Measurements from ENCODE around the gene TMEM87B. TPM values are rescaled to one million over a fixed set of nuclear protein-coding genes. Genes with fewer than 3 reads are reported as not detected.

The TMEM87B gene
- total RNA-seq, 4 donors from 2014 or later, result 20.8 to 31.4 (median 26.5) TPM

- TF ChIP-seq CTCF (IDR thresholded peaks at IDR 0.05) (no peak), EP300 (IDR thresholded peaks at IDR 0.05) (no peak), POLR2A (IDR thresholded peaks at IDR 0.05) (no peak), POLR2AphosphoS5 (IDR thresholded peaks at IDR 0.05) (no peak)
- H3K4me3 ChIP-seq, result no peak overlapping the region
- no peaks in the 10 kb centered on the region for H3K9me3 ChIP-seq
- 56% methylated on average over 5 of the region's 5 CpGs for WGBS
- DNase-seq (ENCODE audit: low spot score in 2 of 2), result peak in 1 of 2 donors; percentile 75
- peak overlapping the region; percentile 26 for H3K27ac ChIP-seq
- no peaks in the 10 kb centered on the region for H3K27me3 ChIP-seq
- no peaks in the 10 kb centered on the region for H3K36me3 ChIP-seq
- H3K4me1 ChIP-seq, result peaks cover 11% of the 10 kb centered on the region
Observed at GRCh38 chr2:112150447-112150846, 95.4 kb downstream of the TMEM87B start.

- DNase-seq (ENCODE audit: low spot score in 2 of 2), result peak in 1 of 2 donors; percentile 65
- Histone ChIP-seq H3K27me3 (no peaks in the 10 kb centered on the region), H3K27ac (no peak overlapping the region), H3K4me1 (peaks cover 13% of the 10 kb centered on the region), H3K9me3 (no peaks in the 10 kb centered on the region), H3K4me3 (no peak overlapping the region), H3K36me3 (no peaks in the 10 kb centered on the region)
- TF ChIP-seq CTCF (IDR thresholded peaks at IDR 0.05) (no peak), EP300 (IDR thresholded peaks at IDR 0.05) (no peak), POLR2AphosphoS5 (IDR thresholded peaks at IDR 0.05) (no peak), POLR2A (IDR thresholded peaks at IDR 0.05) (no peak)
- WGBS, result 77% methylated on average over 11 of the region's 11 CpGs
Observed at GRCh38 chr2:112150851-112151250, 95.8 kb downstream of the TMEM87B start.

- H3K4me3 ChIP-seq, result no peak overlapping the region
- no peaks in the 10 kb centered on the region for H3K27me3 ChIP-seq
- no peak for TF ChIP-seq EP300 (IDR thresholded peaks at IDR 0.05)
- no peak for TF ChIP-seq POLR2A (IDR thresholded peaks at IDR 0.05)
- TF ChIP-seq POLR2AphosphoS5 (IDR thresholded peaks at IDR 0.05), result no peak
- TF ChIP-seq CTCF (IDR thresholded peaks at IDR 0.05), result no peak
- H3K27ac ChIP-seq, result no peak overlapping the region
- peak in 1 of 2 donors; percentile 7 for DNase-seq (ENCODE audit: low spot score in 2 of 2)
- no peaks in the 10 kb centered on the region for H3K9me3 ChIP-seq
- 81% methylated on average over 5 of the region's 5 CpGs for WGBS
- peaks cover 14% of the 10 kb centered on the region for H3K4me1 ChIP-seq
- H3K36me3 ChIP-seq, result no peaks in the 10 kb centered on the region
Observed at GRCh38 chr2:112151271-112151670, 96.2 kb downstream of the TMEM87B start.

- no peaks in the 10 kb centered on the region for H3K36me3 ChIP-seq
- no peaks in the 10 kb centered on the region for H3K9me3 ChIP-seq
- DNase-seq (ENCODE audit: low spot score in 2 of 2), result peak in 1 of 2 donors; percentile 62
- TF ChIP-seq EP300 (IDR thresholded peaks at IDR 0.05) (no peak), POLR2AphosphoS5 (IDR thresholded peaks at IDR 0.05) (no peak), CTCF (IDR thresholded peaks at IDR 0.05) (no peak), POLR2A (IDR thresholded peaks at IDR 0.05) (no peak)
- H3K4me1 ChIP-seq, result peaks cover 14% of the 10 kb centered on the region
- H3K4me3 ChIP-seq, result no peak overlapping the region
- H3K27ac ChIP-seq, result no peak overlapping the region
- WGBS, result 97% methylated on average over 15 of the region's 18 CpGs
- no peaks in the 10 kb centered on the region for H3K27me3 ChIP-seq
Observed at GRCh38 chr2:112151701-112152440, 96.8 kb downstream of the TMEM87B start.

GRCh38 chr2:112152476-112153178 is 97.6 kb downstream of the TMEM87B start:
- H3K36me3 ChIP-seq, result no peaks in the 10 kb centered on the region
- TF ChIP-seq EP300 (IDR thresholded peaks at IDR 0.05) (no peak), POLR2AphosphoS5 (IDR thresholded peaks at IDR 0.05) (no peak), POLR2A (IDR thresholded peaks at IDR 0.05) (no peak), CTCF (IDR thresholded peaks at IDR 0.05) (no peak)
- WGBS, result 84% methylated on average over 10 of the region's 10 CpGs
- no peaks in the 10 kb centered on the region for H3K9me3 ChIP-seq
- peaks cover 14% of the 10 kb centered on the region for H3K4me1 ChIP-seq
- H3K4me3 ChIP-seq, result no peak overlapping the region
- DNase-seq (ENCODE audit: low spot score in 2 of 2), result peak in 1 of 2 donors; percentile 38
- H3K27me3 ChIP-seq, result no peaks in the 10 kb centered on the region
- no peak overlapping the region for H3K27ac ChIP-seq

Measured in suprapubic skin (tissue), 4 donors.